Ovary (tissue), 3 donors: ENCODE data around the gene TYSND1.

Source experiments
- CTCF ChIP-seq, 3 donors: fragments of 450-650 bp in 2 of 3; fragments of 200-600 bp in 1 of 3; IDR thresholded peaks; one replicate each; pipeline versions ENCODE4 v1.5.1 to v1.8.0; 2016 to 2022; ENCODE audit warnings: antibody characterized with exemption in 3 of 3, mild to moderate bottlenecking in 1 of 3
- EP300 ChIP-seq: sonication (generic); formaldehyde crosslinking; IDR thresholded peaks from one replicate; pipeline ENCODE4 v1.6.1; 2017; ENCODE audit warnings: antibody characterized with exemption
- POLR2A ChIP-seq: fragments of 450-650 bp; IDR thresholded peaks from one replicate; pipeline ENCODE4 v1.6.1; 2017; ENCODE audit warnings: antibody characterized with exemption, mild to moderate bottlenecking, moderate library complexity
- donor health status: DM: no; HTN: no; CAD: no.

- TF ChIP-seq POLR2A (no peak), CTCF (IDR thresholded peaks at IDR 0.05) (no peak), EP300 (no peak)
Measured at GRCh38 chr10:70166394-70166793, 19.9 kb upstream of the TYSND1 start.
